Kidney (tissue), 14 donors: ENCODE results near the gene TTC7B. TPM values are rescaled to one million over a fixed set of nuclear protein-coding genes. Genes with fewer than 3 reads are reported as not detected.
A peak's percentile ranks its signal among the peaks of the same experiment; 100 is the strongest.

ENCODE experiments used
- DNase-seq, 5 donors: peaks; one replicate each; pipeline ENCODE4 v3.0.0-alpha.2; 2013 to 2020
- FAIRE-seq: peaks from 2 replicates; lab custom pipeline; 2012; peaks lifted over from hg19 to GRCh38; lab: Jason Lieb, UNC
- H3K27ac ChIP-seq, 2 donors: one replicate each; pipeline ENCODE4 v1.7.0; 2013; ENCODE audit warnings: low read depth in 2 of 2, low read length in 2 of 2, inconsistent platforms in 1 of 2
- H3K27me3 ChIP-seq: one replicate; pipeline ENCODE4 v1.7.1; 2013; ENCODE audit warnings: low read length, inconsistent platforms; ENCODE audit not compliant: control insufficient read depth, insufficient read depth
- H3K36me3 ChIP-seq, 3 donors: one replicate each; pipeline versions ENCODE4 v1.7.0 to v1.7.1; 2013; ENCODE audit warnings: low read length in 3 of 3, control low read depth in 1 of 3, inconsistent platforms in 1 of 3; ENCODE audit not compliant: insufficient read depth in 3 of 3, control insufficient read depth in 2 of 3
- H3K4me1 ChIP-seq, 3 donors: one replicate each; pipeline versions ENCODE4 v1.7.0 to v1.7.1; 2013; ENCODE audit warnings: low read length in 3 of 3, inconsistent platforms in 1 of 3, low read depth in 1 of 3; ENCODE audit not compliant: control insufficient read depth in 2 of 3, insufficient read depth in 2 of 3
- H3K4me3 ChIP-seq, 3 donors: one replicate each; pipeline versions ENCODE4 v1.7.0 to v1.8.1; 2013; ENCODE audit warnings: low read length in 3 of 3, control low read depth in 1 of 3, inconsistent platforms in 1 of 3
- H3K9ac ChIP-seq, 3 donors: one replicate each; pipeline versions ENCODE4 v1.7.0 to v1.7.1; 2013; ENCODE audit warnings: low read length in 3 of 3, control low read depth in 1 of 3, inconsistent platforms in 1 of 3
- H3K9me3 ChIP-seq, 3 donors: one replicate each; pipeline versions ENCODE4 v1.7.0 to v1.7.1; 2013; ENCODE audit warnings: low read length in 3 of 3, control low read depth in 1 of 3, inconsistent platforms in 1 of 3; ENCODE audit not compliant: control insufficient read depth in 2 of 3, insufficient read depth in 1 of 3
- CTCF ChIP-seq: IDR thresholded peaks from 3 replicates; pipeline ENCODE4 v1.5.1; 2012; ENCODE audit warnings: mild to moderate bottlenecking, moderate library complexity, borderline replicate concordance; ENCODE audit not compliant: insufficient read depth; ENCODE audit errors: extremely low read depth
- intact Hi-C: fragments of 100-400 bp; cut with DNase I; formaldehyde crosslinking; loops from one replicate; pipeline ENCODE4 v1.11.1; 2022
- polyA plus RNA-seq: library from polyadenylated mRNA; stranded (reverse); fragments of 350-450 nt; fragmentation: Illumina TruSeq; extraction: RNeasy Lipid Tissue Mini Kit (QIAGEN cat#74804); gene quantifications from one replicate; pipeline ENCODE4 v1.2.3, GENCODE V29; 2014; ENCODE audit warnings: low read depth, low replicate concordance; ENCODE audit not compliant: insufficient read depth
- total RNA-seq: library from RNA; stranded (reverse); fragmentation: NEBNext Ultra II Directional; extraction: Animal tissue kit (Norgen Biotek cat#: 25700); gene quantifications from one replicate; pipeline ENCODE4 v1.2.1, GENCODE V29; 2021
- donor health status: control.
- donor health status: control.
- donor health status: control.
- donor health status: control.
- donor health status: control.
- donor health status: DM: yes; HTN: yes; CAD: no.
- donor health status: Normal renal cell carcinoma (clear cell type).

TTC7B gene
- total and polyA plus RNA-seq, 2 donors from 2014 or later, result 23.4 to 48.3 TPM

- TF ChIP-seq CTCF, result no peak
- Histone ChIP-seq H3K27me3 (no peaks in the 10 kb centered on the region), H3K36me3 (no peaks in the 10 kb centered on the region), H3K4me1 (peaks cover 0 to 11% (median 9%) of the 10 kb centered on the region in 3 donors), H3K9me3 (no peaks in the 10 kb centered on the region), H3K4me3 (no peak overlapping the region), H3K27ac (peak overlapping the region in 1 of 2 donors; percentile 13), H3K9ac (peak overlapping the region in 1 of 3 donors; percentile 20)
- DNase-seq (peak; percentile 43 to 82 (median 55)), FAIRE-seq (peak; percentile 44)
- intact Hi-C loops, result loop anchor here (10.0 kb wide), 1 partner anchor 294 kb away; no protein-coding TSS in a partner anchor
Measured at GRCh38 chr14:90698379-90698869, 117.8 kb downstream of the TTC7B start.

GRCh38 chr14:90697577-90698206, 118.5 kb downstream of the TTC7B start:
- TF ChIP-seq CTCF, result peak; percentile 80
- DNase-seq (peak; percentile 85 to 92 (median 88)), FAIRE-seq (no peak)
- Histone ChIP-seq H3K36me3 (no peaks in the 10 kb centered on the region), H3K4me1 (peaks cover 0 to 11% (median 9%) of the 10 kb centered on the region in 3 donors), H3K9ac (no peak overlapping the region), H3K27ac (no peak overlapping the region), H3K4me3 (no peak overlapping the region), H3K27me3 (no peaks in the 10 kb centered on the region), H3K9me3 (no peaks in the 10 kb centered on the region)
- intact Hi-C loops, result loop anchor here (10.0 kb wide), 1 partner anchor 293 kb away; no protein-coding TSS in a partner anchor

GRCh38 chr14:90697132-90697531, 119.1 kb downstream of the TTC7B start:
- no peak overlapping the region for H3K27ac ChIP-seq
- H3K9me3 ChIP-seq, result no peaks in the 10 kb centered on the region
- H3K27me3 ChIP-seq, result no peaks in the 10 kb centered on the region
- no peak overlapping the region for H3K9ac ChIP-seq
- peaks cover 0 to 11% (median 9%) of the 10 kb centered on the region in 3 donors for H3K4me1 ChIP-seq
- H3K4me3 ChIP-seq, result no peak overlapping the region
- TF ChIP-seq CTCF, result no peak
- no peak for DNase-seq
- no peaks in the 10 kb centered on the region for H3K36me3 ChIP-seq
- intact Hi-C loops, result loop anchor here (10.0 kb wide), 1 partner anchor 292 kb away; no protein-coding TSS in a partner anchor
- no peak for FAIRE-seq
